ENCODE results near the gene SLC25A43.
A peak's percentile ranks its signal among the peaks of the same experiment; 100 is the strongest.
"Not testable (repeated sequence)": the region's sequence is repeated elsewhere in the genome, so short reads cannot be mapped to it uniquely, and the experiment has no call there.

The SLC25A43 gene

GRCh38 chrX:119398974-119399771 is at the start of gene SLC25A43:
Gene SLC25A43, plus strand, starts transcription at chrX:119399336. Its CDS starts 68 bp downstream, at chrX:119399404.
- peak; percentile 8 to 16 for DNase-seq

GRCh38 chrX:119359618-119360382 is 39.3 kb upstream of the SLC25A43 start:
- DNase-seq, result no peak

GRCh38 chrX:119361451-119361850 is 37.7 kb upstream of the SLC25A43 start:
- DNase-seq, result not testable (repeated sequence)

GRCh38 chrX:119362074-119362473 is 37.1 kb upstream of the SLC25A43 start:
- DNase-seq, result not testable (repeated sequence)

GRCh38 chrX:119363391-119363790 is 35.7 kb upstream of the SLC25A43 start:
- no peak for DNase-seq

GRCh38 chrX:119371861-119372260 is 27.3 kb upstream of the SLC25A43 start:
- not testable (repeated sequence) for DNase-seq

- no peak for DNase-seq
These were observed 24.4 kb upstream of the SLC25A43 start for GRCh38 chrX:119374736-119375135.

GRCh38 chrX:119375561-119375960 is 23.6 kb upstream of the SLC25A43 start:
- no peak for DNase-seq

GRCh38 chrX:119376312-119376711 is 22.8 kb upstream of the SLC25A43 start:
- DNase-seq, result no peak

GRCh38 chrX:119381349-119381944 is 17.7 kb upstream of the SLC25A43 start:
- DNase-seq, result no peak

- DNase-seq, result no peak
These were observed 16.5 kb upstream of the SLC25A43 start for GRCh38 chrX:119382606-119383005.

- DNase-seq, result not testable (repeated sequence)
These were observed 12.5 kb upstream of the SLC25A43 start for GRCh38 chrX:119386685-119387084.

GRCh38 chrX:119387426-119387825 is 11.7 kb upstream of the SLC25A43 start:
- DNase-seq, result not testable (repeated sequence)

- no peak for DNase-seq
These were observed 9.9 kb upstream of the SLC25A43 start for GRCh38 chrX:119389214-119389613.

GRCh38 chrX:119389871-119390501 is 9.2 kb upstream of the SLC25A43 start:
- no peak for DNase-seq

- DNase-seq, result no peak
These were observed 7.9 kb upstream of the SLC25A43 start for GRCh38 chrX:119391279-119391678.

- no peak for DNase-seq
These were observed 6.0 kb upstream of the SLC25A43 start for GRCh38 chrX:119393144-119393543.

- DNase-seq, result no peak
These were observed 556 bp upstream of the SLC25A43 start for GRCh38 chrX:119398587-119398973.

- DNase-seq, result peak in 1 of 2 donors; percentile 1
These were observed 601 bp downstream of the SLC25A43 start for GRCh38 chrX:119399772-119400101.

GRCh38 chrX:119401569-119401968 is 2.4 kb downstream of the SLC25A43 start:
- DNase-seq, result no peak

- no peak for DNase-seq
These were observed 3.5 kb downstream of the SLC25A43 start for GRCh38 chrX:119402588-119402987.

- no peak for DNase-seq
These were observed 7.6 kb downstream of the SLC25A43 start for GRCh38 chrX:119406776-119407175.

- no peak for DNase-seq
These were observed 8.5 kb downstream of the SLC25A43 start for GRCh38 chrX:119407681-119408080.

Measured in stimulated activated CD4-positive, alpha-beta T cell treated with anti-CD3 and anti-CD28 coated beads, Interleukin-2, amount 100 ng/mL, for 48 hours (primary cell).